Bronchial epithelial cell (primary cell): ENCODE results near the gene STING1. TPM values are rescaled to one million over a fixed set of nuclear protein-coding genes. Genes with fewer than 3 reads are reported as not detected.

Experiments
- DNase-seq: peaks from one replicate; pipeline ENCODE4 v3.0.0-alpha.2; 2010; ENCODE audit warnings: low read depth
- FAIRE-seq: peaks from 2 replicates; lab custom pipeline; 2011; peaks lifted over from hg19 to GRCh38; lab: Jason Lieb, UNC
- H3K27me3 ChIP-seq: 2 replicates; pipeline ENCODE4 v1.5.1; 2011; ENCODE audit warnings: low read length; ENCODE audit not compliant: control insufficient read depth, insufficient read depth
- H3K36me3 ChIP-seq: 2 replicates; pipeline ENCODE4 v1.5.1; 2011; ENCODE audit warnings: low read length; ENCODE audit not compliant: control insufficient read depth, insufficient read depth
- H3K4me3 ChIP-seq: 2 replicates; pipeline ENCODE4 v1.5.1; 2011; ENCODE audit warnings: mild to moderate bottlenecking, low read depth, low read length, control low read depth
- total RNA-seq: library from RNA; depleted of rRNA; stranded (reverse); fragments of >200 nt; gene quantifications from 2 replicates; pipeline ENCODE4 v1.2.1, GENCODE V29; 2014
- TF ChIP-seq, protein P1 (sequence below): IDR thresholded peaks from 2 replicates; pipeline ENCODE4 v1.5.1; 2011; ENCODE audit warnings: mild to moderate bottlenecking, moderate library complexity, low read length, control low read depth, inconsistent platforms; ENCODE audit not compliant: insufficient read depth, severe bottlenecking

STING1 gene
- total RNA-seq, 1 donor from 2014 or later, result 2.9 TPM

- H3K4me3 ChIP-seq, result no peak overlapping the region
- H3K27me3 ChIP-seq, result no peaks in the 10 kb centered on the region
- no peaks in the 10 kb centered on the region for H3K36me3 ChIP-seq
- DNase-seq (no peak), FAIRE-seq (no peak)
- TF ChIP-seq, protein P1, sequence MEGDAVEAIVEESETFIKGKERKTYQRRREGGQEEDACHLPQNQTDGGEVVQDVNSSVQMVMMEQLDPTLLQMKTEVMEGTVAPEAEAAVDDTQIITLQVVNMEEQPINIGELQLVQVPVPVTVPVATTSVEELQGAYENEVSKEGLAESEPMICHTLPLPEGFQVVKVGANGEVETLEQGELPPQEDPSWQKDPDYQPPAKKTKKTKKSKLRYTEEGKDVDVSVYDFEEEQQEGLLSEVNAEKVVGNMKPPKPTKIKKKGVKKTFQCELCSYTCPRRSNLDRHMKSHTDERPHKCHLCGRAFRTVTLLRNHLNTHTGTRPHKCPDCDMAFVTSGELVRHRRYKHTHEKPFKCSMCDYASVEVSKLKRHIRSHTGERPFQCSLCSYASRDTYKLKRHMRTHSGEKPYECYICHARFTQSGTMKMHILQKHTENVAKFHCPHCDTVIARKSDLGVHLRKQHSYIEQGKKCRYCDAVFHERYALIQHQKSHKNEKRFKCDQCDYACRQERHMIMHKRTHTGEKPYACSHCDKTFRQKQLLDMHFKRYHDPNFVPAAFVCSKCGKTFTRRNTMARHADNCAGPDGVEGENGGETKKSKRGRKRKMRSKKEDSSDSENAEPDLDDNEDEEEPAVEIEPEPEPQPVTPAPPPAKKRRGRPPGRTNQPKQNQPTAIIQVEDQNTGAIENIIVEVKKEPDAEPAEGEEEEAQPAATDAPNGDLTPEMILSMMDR, result no peak
Observed at GRCh38 chr5:139454568-139455290, 27.8 kb downstream of the STING1 start.

- DNase-seq, result no peak
- no peak overlapping the region for H3K4me3 ChIP-seq
- FAIRE-seq, result no peak
- H3K36me3 ChIP-seq, result no peaks in the 10 kb centered on the region
- no peaks in the 10 kb centered on the region for H3K27me3 ChIP-seq
- TF ChIP-seq, protein P1, result no peak
Observed at GRCh38 chr5:139453683-139454567, 28.6 kb downstream of the STING1 start.

GRCh38 chr5:139451878-139452660 lies 30.5 kb downstream of the STING1 start:
- Histone ChIP-seq H3K36me3 (no peaks in the 10 kb centered on the region), H3K27me3 (no peaks in the 10 kb centered on the region), H3K4me3 (no peak overlapping the region)
- TF ChIP-seq, protein P1, result no peak
- FAIRE-seq (no peak), DNase-seq (no peak)

GRCh38 chr5:139451176-139451575 lies 31.4 kb downstream of the STING1 start:
- Histone ChIP-seq H3K36me3 (no peaks in the 10 kb centered on the region), H3K27me3 (no peaks in the 10 kb centered on the region), H3K4me3 (no peak overlapping the region)
- TF ChIP-seq, protein P1, result no peak
- FAIRE-seq, result no peak
- no peak for DNase-seq

DNA sequence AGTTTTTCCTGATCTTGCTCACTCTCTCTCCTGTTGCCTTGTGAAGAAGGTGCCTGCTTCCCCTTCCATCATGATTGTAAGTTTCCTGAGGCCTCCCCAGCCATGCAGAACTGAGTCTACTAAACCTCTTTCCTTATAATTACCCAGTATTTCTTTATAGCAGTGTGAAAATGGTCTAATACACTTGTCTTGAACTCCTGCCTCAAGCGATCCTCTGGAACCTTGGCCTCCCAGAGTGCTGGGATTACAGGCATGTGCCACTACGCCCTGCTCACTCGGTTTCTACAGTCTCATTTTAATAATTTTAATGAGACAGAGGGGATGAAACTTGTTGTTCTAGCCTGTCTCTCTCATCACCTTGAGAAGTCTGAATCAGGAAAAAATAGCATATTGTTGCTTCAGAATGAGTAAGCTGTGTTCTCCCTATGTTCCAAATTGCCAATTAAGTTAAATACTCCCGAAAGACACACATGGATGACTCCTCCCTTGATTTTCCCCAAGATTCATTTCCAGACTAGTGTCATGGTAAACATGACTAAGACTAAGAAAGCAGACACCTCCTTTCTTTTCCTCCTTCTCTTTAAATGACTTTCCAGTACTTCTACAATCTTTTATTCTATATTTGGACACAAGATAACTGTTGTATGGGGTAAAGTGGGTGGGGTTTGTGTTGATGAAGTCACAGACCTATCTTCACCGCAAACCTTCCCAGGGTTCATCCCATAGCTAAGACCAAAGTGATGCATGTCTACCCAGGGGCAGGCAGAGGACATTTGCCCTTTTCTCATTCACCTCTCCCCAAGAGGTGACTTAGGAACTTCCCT lies 35.4 kb downstream of the STING1 start:
- no peaks in the 10 kb centered on the region for H3K27me3 ChIP-seq
- no peak overlapping the region for H3K4me3 ChIP-seq
- DNase-seq (peak; percentile 96), FAIRE-seq (no peak)
- TF ChIP-seq, protein P1, result no peak
- H3K36me3 ChIP-seq, result no peaks in the 10 kb centered on the region
